Left renal cortex interstitium (tissue), 4 donors: ENCODE data around the gene ZFAND3. TPM values are rescaled to one million over a fixed set of nuclear protein-coding genes. Genes with fewer than 3 reads are reported as not detected.

Experiments
- DNase-seq, 4 donors: peaks; one replicate each; pipeline ENCODE4 v3.0.0-alpha.2; 2013; ENCODE audit warnings: low read depth in 4 of 4, low spot score in 2 of 4, missing footprints in 1 of 4
- polyA plus RNA-seq, 4 donors: library from polyadenylated mRNA; unstranded; fragments of 120-200 nt; gene quantifications; one replicate each; pipeline ENCODE4 v1.2.1, GENCODE V29; 2013; ENCODE audit not compliant: insufficient read length in 4 of 4

Gene ZFAND3, protein sequence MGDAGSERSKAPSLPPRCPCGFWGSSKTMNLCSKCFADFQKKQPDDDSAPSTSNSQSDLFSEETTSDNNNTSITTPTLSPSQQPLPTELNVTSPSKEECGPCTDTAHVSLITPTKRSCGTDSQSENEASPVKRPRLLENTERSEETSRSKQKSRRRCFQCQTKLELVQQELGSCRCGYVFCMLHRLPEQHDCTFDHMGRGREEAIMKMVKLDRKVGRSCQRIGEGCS
- polyA plus RNA-seq = 100 to 1,000 TPM; 134 to 161 (median 148) TPM

DNA sequence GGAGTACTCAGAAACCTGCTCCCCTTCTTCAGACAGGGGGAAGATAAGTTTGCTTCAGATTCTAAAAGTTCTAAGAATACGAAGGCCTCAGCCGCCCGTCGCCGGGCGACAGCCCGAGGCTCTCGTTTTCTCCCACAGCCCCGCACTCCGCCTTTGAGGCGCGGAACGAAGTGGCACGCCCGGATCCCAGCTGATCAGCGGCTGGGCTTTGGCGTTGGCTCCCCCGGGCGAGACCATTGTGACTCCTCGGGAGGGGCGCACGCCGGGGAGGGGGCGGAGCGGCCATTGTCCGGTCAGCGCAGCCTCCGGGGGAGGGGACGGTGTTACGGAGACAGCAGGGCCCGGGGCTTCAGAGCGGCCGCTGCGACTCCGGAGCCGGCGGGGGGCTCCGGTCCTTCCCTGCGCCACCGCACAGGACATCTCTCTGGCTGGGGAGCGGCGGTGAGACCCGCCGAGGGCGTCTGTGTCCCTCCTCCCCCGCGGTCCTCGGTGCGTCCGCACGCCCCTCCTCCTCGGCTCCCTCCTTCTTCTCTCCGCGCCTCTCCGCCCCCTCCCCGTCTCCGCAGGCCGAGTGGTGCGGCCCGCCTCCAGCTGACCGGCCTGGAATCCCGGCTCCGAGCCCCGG is at the start of gene ZFAND3:
Gene ZFAND3, plus strand, starts transcription at position 551 of the 625 bp plus-strand sequence. CDS start 219 bp downstream, outside the sequence.
- peak; percentile 95 to 99 (median 97) for DNase-seq

DNA sequence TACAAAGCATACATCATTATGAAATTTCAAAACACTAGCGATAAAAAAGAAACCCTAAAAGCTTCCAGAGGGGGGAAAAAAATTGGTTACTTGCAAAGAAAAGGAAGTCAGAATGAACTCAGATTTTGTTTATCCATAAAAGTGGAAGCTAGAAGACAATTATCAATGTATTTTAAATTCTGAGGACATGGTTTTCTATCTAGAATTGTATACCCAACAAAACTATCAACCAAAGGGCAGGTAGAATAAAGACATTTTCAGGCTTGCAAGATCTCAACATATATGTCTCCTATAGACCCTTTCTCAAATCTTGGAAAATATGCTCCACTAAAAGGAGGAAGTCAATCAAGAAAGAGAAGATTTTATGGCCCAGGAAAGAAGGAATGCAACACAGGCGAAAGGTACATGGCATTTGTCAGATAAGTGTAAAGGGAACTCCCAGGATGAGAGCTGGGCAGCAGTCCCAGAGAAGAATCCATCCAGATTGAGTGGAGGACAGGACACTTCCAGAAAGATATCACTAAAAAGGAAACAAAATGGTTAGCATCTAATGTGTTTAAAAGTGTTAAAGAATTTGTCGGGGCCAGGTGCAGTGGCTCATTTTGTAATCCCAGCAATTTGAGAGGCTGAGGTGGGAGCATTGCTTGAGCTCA is 45.4 kb upstream of the ZFAND3 start:
- no peak for DNase-seq

DNA sequence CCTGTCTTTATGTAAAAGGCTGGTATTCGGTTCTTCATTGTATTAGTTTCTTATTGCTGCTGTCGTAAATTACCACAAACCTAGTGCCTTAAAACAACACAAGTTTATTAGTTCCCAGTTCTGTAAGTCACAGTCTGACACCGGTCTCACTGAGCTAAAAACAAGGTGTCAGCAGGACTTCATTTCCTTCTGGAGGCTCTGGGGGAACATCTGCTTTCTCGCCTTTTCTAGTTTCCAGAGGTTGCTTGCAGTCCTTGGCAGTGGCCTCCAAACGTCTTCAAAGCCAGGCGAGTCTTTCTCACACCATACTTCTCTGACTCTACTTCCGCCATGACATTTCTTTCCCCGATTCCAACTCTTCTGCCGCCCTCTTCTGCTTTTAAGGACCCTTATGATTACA is 43.0 kb upstream of the ZFAND3 start:
- DNase-seq = no peak

DNA sequence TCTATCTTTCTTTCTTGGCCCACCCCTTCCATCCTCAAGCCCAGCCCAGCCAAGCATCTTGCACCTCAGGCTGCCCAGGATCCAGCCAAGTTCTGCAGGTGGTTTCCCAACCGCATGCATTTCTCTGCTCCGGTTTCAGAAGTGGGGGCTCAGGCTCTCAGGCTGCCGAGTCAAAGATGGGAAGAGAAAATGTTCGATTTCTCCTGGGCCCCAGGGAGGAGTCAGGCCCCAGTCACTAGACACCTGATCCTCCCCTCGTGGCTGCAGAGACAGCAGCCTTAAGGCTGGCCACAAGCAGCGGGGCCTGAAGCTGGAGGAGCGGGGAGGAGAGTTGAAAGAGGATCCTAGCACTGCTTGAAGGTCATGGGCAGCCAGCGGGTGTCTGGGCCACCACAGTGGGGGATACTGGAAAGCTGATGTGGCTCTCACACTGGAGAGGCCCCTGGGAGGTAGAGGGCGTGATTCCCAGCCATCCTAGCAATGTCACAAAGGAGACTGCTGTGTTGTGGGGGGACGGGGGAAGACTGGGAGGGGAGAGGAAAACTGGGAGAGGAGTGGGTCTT is 42.2 kb upstream of the ZFAND3 start:
- DNase-seq = no peak

DNA sequence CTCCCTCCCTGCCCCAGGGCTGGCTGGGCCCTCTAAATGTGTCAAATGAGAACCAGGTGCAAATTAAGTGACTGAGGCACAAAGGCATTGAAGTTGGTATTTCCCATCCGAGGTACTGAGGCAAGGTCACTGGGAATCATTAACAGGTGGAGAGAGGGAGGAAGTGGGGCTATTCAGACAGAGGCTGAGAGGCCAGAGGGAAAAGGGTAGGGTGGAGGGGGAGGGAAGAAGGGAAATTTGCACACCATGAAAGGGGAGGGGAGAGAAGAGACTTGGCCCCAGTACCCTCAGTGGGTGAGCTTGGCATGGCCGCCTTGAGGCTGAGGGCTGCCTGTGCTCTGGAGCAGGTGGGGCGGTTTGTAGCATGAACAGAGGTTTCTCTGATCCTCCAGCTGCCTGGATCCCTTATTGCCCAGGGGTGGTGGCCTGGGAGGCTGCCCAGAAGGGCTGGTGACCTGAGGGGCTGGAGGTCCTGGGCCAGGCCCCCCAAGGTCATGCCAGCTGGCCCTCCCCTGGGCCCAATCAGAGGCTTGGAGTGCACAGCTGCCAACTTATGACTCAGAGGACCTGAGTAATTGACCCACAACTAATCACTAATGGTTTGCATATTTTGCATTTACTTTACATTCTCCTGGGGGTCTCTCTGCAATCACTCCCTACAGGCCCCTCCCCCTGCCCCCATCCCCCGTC is 40.3 kb upstream of the ZFAND3 start:
- no peak for DNase-seq

DNA sequence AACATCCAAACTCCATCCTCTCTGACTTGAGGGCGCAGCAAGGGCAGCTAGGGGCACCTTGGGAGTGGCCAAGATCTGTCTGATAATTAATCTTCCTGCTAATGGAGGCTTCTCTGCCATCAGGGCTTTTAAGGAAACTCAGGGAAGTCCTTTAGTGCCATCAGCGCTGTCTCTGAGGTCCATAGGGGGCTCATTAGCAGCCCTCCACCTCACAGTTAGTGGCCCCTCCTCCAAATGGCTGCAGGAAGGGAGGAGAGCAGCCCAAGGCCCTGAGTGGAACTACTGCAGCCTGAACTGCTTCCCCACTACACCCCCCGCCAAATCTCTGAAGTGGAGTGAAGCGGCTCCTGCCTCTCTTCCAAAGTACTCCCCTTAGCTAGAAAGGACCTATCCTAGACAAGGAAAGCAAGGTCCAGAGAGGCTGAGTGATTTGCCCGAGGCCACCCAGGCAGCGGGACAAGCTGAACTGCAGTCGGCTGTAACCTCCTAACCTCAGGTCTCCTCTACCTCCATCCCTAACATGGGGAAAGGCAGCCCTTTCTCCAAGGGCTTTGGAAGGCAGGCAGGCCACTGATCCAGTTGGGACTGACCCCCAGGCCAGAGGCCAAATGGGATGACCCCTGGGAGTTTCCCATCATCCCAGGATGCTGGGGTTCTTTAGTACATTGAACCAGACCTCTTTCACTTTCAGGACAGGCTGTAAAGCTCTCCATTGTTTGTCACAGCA is 39.5 kb upstream of the ZFAND3 start:
- no peak for DNase-seq

DNA sequence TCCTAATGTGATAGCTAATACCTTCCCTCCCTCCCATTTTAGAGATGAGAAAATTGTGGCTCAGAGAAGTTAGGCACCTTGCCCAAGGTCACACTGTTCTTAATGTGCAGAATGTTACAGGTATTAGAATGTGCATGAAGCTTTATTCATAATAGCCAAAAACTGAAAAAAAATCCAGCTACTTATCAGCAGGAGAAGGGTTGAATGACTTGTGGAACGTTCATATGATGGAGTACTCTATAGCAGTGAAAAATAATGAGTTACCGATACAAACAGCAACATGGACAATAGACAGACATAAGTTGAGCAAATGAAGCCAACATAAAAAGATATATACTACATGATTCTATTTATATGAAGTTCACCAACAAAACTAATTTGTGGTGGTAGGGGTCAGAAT is 37.7 kb upstream of the ZFAND3 start:
- no peak for DNase-seq

DNA sequence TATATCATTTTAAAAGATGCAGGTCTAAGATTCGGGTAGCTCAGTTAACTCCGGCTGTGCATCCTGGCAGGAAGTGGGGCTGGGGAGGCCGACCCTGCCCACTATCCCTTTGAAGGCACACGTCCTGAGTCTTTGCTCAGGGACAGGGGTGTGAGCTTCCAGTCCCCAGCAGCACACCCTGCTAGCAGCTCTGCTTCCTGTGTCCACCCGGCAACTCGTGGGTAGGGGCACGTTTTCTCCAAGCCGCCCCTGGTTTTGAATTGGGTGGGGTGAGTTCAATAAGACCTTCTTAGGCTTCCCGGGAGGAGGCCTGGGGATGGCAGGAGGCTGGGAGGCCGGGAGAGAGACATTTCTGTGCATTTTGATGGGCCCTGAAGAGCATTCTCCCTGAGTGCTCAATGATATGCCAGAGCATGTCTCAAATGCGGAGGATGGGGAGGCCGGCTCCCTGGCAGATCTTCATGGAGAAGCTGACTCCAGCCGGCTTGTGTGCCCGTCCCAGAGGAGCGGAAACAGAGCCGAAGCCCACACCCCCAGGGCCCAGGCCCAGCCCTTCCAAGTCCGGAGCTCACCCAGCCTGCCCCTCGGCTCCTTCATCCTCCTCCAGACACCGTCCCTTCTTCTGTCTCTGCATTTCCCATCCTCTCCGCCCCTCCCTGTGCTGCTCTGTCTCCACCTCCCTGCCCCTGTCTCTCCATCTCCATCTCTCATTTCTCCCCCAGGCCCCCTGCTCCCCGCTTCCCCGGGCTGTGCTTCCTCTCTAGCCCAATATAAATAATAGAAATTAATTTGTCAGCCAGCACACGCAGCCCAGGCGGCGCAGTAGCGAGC is 36.3 kb upstream of the ZFAND3 start:
- no peak for DNase-seq

DNA sequence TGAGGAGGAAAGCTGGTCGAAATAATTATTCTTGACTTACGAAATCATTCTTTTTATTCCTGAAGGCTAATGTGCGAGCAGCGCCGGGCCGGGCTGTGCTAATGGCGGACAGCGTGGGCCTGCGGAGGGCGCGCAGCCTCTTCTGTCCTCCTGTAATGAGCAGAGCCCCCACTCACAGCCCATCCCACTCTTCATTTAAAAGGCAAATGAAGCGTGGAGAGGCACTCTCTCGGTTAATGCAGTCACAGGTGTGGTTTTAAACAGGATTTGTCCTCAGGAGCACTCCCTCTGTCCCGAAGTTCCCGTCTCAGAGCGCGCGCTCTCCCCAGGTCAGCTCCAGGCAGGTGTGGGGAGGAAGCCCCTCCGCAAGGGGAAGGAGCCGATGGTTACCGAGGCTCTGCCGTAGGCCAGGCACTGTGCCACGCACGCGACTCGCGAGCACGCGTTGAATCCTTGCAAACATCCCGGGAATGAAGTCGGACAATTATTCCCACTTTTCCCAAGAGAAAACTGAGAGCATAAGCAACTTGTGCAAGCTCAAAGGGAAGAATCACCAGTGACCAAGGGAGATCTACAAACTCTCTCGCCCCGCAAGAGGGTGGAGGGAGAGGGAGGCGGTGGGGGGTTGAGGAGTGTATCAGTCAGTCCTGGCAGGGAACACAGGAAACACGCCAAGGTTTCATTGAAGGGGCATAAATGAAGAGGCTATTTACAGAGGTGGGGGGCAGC is 35.5 kb upstream of the ZFAND3 start:
- DNase-seq = no peak

DNA sequence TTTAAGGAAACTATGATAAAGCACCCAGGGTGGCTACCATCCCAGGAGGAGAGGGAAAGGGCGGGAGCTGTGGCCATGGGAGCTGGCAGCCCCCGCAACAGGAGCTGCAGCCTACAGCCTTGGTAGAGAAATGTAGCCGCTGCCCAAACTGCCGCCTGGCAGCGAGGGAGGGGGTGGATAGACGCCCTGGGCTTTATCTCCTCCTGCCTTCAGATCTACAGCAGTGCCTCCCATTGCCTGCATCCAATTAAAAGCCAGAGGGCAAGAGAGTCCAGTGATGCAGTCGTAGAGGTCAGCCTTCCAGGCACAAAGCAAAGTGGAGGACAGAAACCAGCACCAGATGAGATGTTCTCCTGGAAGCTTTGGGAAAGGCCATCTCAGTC is 35.0 kb upstream of the ZFAND3 start:
- DNase-seq = no peak

DNA sequence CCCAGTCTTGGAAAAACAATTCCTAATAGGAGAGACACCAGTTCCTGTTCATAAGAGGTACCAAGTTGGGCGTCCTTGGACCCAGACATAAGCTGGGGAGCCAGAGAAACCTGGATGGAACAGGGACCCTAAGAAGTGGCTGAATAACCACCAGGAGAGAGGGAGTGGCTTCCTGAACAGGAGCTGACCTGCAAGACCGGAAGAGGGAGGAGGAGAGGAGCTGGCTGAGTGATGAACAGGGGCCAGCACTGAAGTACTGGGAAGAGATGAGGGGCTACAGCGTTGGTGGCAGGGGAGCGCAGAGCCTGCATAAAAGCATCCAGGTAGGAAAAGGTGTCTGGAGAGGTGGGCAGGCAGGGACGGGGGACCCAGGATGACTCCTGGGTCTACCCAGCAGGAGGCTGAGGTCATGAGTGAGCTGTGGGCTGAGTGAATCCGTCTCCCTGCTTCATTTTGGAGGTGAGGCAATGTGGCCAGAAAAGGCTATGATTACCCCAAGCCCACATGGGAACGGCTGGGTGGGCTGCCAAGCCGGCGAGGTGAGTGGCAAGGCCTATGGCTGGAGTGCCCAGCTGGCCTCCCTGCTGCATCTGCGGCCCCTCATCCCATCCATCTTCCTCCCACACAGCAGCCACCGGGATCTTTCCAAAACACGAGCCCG is 34.4 kb upstream of the ZFAND3 start:
- DNase-seq = no peak

DNA sequence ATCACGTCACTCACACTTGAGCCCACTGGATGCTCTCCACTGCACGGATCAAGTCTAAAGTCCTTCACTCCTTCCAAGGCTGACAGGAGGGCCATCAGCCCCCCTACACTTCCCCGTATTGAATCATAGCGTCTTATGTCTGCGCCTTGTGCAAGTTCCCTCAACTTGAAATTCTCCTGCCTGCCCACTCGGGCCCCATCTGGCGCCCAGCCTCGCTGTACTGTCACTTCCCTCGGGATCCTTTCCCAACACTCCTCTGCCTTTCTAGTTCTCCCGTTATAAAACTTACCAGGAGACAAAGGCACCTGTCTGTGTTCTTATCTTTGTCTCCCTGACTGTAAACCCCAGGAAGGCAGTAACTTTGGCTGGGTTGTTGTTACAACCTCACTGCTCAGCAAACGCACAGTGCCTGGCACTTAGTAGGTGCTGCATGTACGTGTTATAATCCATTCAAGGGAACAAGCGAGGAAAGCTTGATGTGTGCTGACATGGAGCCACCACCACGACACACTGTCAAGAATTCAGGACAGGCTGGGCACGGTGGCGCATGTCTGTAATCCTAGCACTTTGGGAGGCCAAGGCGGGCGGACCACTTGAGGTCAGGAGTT is 33.8 kb upstream of the ZFAND3 start:
- DNase-seq = no peak

DNA sequence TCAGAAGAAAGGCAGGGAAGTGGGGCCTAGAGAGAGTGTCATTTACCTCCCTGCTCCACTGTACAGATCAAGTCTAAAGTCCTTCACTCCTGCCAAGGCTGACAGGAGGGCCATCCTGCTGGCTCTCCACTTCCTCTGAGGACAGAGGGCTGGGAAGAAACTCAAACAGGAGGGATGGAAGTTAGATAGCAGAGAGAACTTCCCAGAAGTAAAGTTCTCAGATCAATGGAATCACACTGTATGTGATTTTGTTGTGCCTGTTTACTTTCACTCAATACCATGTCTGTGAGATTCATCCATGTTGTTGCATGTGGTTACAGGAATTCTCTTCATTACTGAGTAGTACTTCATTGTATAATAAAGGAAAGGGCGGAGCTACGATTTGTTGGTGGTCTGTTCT is 32.3 kb upstream of the ZFAND3 start:
- no peak for DNase-seq

DNA sequence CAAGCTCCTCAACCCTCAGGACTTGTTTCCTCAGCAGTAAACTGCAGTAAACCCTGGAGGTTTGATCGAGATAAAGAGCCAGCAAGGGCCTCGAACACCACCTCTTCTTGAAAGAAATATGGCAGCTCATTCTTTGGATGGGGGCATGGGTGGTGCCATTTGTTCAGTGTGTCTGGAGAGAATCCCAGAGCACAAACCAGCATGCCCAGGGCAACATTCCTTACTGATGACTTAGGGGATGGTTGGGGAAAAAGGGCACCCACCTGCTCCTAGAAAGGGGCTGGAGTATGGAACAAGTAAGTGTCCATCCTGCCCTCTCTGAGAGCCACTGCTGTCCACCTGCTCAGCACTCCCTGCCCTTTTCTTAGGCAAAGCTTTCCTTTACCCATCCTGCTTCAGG is 31.3 kb upstream of the ZFAND3 start:
- DNase-seq = no peak

DNA sequence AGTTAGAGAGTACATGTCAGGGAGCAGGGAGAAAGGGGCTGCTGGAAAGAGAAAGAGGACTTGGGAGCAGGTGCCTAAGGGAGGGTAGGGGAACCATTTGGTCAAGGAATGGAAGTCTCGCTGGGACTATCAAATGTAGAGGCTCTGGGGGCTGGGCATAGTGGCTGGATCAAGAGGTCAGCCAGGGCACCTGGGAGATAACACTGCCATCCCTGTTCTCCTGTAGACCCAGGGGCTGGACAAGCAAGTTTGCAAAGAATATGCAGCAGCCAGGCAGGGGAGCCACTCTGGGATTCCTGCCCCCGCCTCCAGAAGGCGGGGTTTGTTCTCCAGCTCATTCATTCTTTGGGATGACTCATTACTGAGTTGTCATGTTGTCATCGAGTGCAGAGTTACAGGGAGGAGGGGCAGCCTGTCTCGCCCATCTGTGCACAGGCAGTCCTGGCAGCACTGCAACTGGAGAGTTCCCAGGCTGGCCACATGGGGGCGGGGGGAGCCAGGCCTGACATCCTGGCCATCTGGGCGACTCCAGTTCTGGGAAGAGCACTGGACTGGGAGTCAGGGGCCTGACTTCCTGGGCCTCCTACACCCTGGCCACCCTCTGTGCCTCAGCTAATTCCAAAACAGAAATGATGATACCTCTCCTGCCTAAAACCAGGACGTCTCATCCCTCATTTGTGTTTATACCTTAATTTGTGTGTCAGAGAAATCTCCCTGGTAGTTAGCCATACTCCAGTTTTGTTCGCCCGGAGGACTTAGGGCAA is 28.2 kb upstream of the ZFAND3 start:
- DNase-seq = peak in 1 of 4 donors; percentile 52

DNA sequence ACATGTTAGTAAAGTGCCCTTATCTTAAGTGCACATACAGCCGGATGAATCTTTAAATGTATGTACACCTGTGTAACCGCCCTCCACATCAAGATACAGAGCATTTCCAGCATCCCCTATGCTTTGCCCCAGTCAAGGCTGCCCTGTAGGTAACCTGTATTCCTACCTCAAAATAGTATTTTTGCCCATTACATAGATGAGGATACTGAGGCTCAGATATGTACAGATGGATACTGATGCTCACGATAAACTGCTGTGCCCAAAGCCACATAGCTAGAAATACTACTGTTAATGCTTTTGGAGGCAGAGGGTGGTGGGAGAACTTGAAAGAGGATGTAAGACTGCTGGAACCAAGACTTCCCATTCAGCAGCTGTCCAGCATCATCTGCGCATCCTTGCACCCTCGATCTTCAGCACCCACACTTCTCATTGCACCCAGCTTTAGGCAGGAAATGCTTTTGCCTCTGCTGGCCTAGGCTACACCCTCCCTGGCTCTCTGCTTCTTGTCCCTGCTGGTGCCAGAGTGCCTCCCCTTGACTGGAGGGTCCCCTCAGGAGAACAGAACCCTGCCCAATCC is 27.0 kb upstream of the ZFAND3 start:
- no peak for DNase-seq

DNA sequence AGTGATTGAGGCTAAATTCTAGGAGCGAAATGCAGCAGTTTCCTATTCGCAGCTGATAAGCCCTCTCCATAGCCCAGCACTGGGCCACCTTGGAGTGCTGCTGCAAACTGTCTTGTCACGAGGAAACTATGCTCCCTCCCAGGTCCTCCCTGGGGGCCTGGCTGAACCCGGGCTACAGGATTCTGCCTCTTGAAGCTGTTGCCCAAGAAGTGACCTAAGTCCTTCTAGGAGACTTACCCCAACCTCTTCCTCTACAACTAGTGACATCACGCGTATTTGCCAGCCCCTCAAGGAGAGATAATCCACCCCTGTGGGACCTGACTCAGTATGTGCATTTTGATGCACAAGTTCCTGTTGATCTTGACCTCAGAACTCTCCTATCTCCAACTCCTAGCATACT is 26.5 kb upstream of the ZFAND3 start:
- no peak for DNase-seq
